CD4-positive, alpha-beta memory T cell (primary cell): ENCODE data around the gene IGF2BP3. TPM values are rescaled to one million over a fixed set of nuclear protein-coding genes. Genes with fewer than 3 reads are reported as not detected.
A peak's percentile ranks its signal among the peaks of the same experiment; 100 is the strongest.

ENCODE experiments used
- CTCF ChIA-PET: fragments of 350-600 bp; sonication (Branson Sonifier 250); formaldehyde crosslinking; loops from one replicate; lab custom pipeline; 2021; ENCODE audit warnings: inconsistent platforms; ENCODE audit not compliant: partially characterized antibody; lab: Charles Lee
- POLR2A ChIA-PET: fragments of 350-600 bp; sonication (Branson Sonifier 250); formaldehyde crosslinking; loops from one replicate; lab custom pipeline; 2021; ENCODE audit not compliant: partially characterized antibody; lab: Charles Lee
- DNase-seq, 5 donors: peaks; one replicate each; pipeline versions ENCODE4 v3.0.0 to v3.0.0-alpha.2; 2020 to 2022; ENCODE audit warnings: mixed read lengths in 1 of 5
- H3K27ac ChIP-seq: one replicate; pipeline ENCODE4 v1.7.0; 2013; ENCODE audit warnings: low read depth, low read length
- H3K27me3 ChIP-seq: 2 replicates; pipeline ENCODE4 v1.7.0; 2013; ENCODE audit warnings: mild to moderate bottlenecking, low read length, moderate library complexity; ENCODE audit not compliant: insufficient read depth
- H3K36me3 ChIP-seq: 2 replicates; pipeline ENCODE4 v1.7.0; 2013; ENCODE audit warnings: mild to moderate bottlenecking, low read length, moderate library complexity; ENCODE audit not compliant: insufficient read depth
- H3K4me1 ChIP-seq: 2 replicates; pipeline ENCODE4 v1.7.0; 2013; ENCODE audit warnings: mild to moderate bottlenecking, low read length, moderate library complexity; ENCODE audit not compliant: insufficient read depth
- H3K4me3 ChIP-seq, 2 donors: one replicate each; pipeline ENCODE4 v1.7.0; 2013; ENCODE audit warnings: low read length in 2 of 2, mild to moderate bottlenecking in 1 of 2
- H3K9me3 ChIP-seq, 2 donors: one replicate each; pipeline ENCODE4 v1.7.0; 2013; ENCODE audit warnings: low read length in 2 of 2, control low read depth in 1 of 2; ENCODE audit not compliant: control insufficient read depth in 1 of 2
- H3K27ac Mint-ChIP-seq, 7 donors: one replicate each; pipeline ENCODE4 v1.8.0; 2020 to 2021; ENCODE audit warnings: mixed read lengths in 7 of 7, mild to moderate bottlenecking in 6 of 7, inconsistent platforms in 3 of 7, moderate library complexity in 3 of 7
- H3K27me3 Mint-ChIP-seq, 2 donors: one replicate each; pipeline ENCODE4 v1.8.0; 2020 to 2021; ENCODE audit warnings: mixed read lengths in 2 of 2
- H3K36me3 Mint-ChIP-seq, 2 donors: one replicate each; pipeline ENCODE4 v1.8.0; 2020 to 2021; ENCODE audit warnings: mixed read lengths in 2 of 2, inconsistent platforms in 1 of 2, mild to moderate bottlenecking in 1 of 2
- H3K4me1 Mint-ChIP-seq, 4 donors: one replicate each; pipeline ENCODE4 v1.8.0; 2020 to 2021; ENCODE audit warnings: mixed read lengths in 4 of 4, mild to moderate bottlenecking in 1 of 4
- H3K4me3 Mint-ChIP-seq, 8 donors: one replicate each; pipeline ENCODE4 v1.8.0; 2020 to 2021; ENCODE audit warnings: mixed read lengths in 8 of 8, mild to moderate bottlenecking in 7 of 8, moderate library complexity in 6 of 8, inconsistent platforms in 3 of 8
- H3K9me3 Mint-ChIP-seq, 8 donors: one replicate each; pipeline ENCODE4 v1.8.0; 2020 to 2021; ENCODE audit warnings: mixed read lengths in 8 of 8, mild to moderate bottlenecking in 5 of 8, inconsistent platforms in 3 of 8, moderate library complexity in 1 of 8
- intact Hi-C: fragments of 100-400 bp; cut with micrococcal nuclease; formaldehyde crosslinking; loops from one replicate; pipeline ENCODE4 v1.15.1; 2023
- polyA plus RNA-seq, 2 donors: library from polyadenylated mRNA; unstranded; fragments of 300-500 nt; fragmentation: Illumina TruSeq; gene quantifications; one replicate each; pipeline ENCODE4 v1.2.3, GENCODE V29; 2021
- total RNA-seq, 2 experiments: library from RNA; stranded (reverse); gene quantifications; one replicate each; pipeline ENCODE4 v1.2.3, GENCODE V29; 2021

The IGF2BP3 gene
- total and polyA plus RNA-seq, 4 experiments from 2014 or later = not detected

DNA sequence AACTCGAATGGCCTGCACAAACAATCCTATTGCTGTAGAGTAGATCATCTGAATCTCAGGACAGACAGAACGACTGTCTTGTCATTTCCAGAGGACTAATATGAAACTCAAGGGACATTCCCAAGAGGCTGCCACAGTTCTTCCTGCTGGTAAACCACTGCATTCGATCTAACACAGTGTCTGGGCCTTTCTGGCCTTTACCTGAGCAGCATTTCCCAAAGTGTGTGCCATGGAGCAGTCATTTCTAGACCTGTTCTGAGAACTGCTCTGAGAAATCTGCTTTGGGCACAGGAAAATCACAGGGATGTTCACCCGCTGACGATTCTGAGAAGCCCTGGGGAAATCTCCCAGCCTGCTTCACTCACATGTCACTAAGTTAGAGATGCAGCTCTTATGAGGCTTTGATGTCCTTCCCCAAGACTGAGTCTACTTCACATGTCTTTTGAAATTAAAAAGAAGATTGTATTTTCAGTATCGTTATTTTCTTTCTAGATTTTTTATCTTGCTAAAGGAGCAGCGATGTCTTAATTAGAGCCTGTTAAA, 205.3 kb downstream of the IGF2BP3 start:
- H3K36me3 ChIP-seq = no peaks in the 10 kb centered on the region
- H3K9me3 ChIP-seq = no peaks in the 10 kb centered on the region
- Mint-ChIP-seq H3K4me1 (no peaks in the 10 kb centered on the region), H3K4me3 (no peak overlapping the region), H3K27me3 (peaks cover 2 to 7% of the 10 kb centered on the region in 2 donors), H3K36me3 (no peaks in the 10 kb centered on the region), H3K9me3 (no peaks in the 10 kb centered on the region), H3K27ac (no peak overlapping the region)
- H3K4me3 ChIP-seq = no peak overlapping the region
- no peak overlapping the region for H3K27ac ChIP-seq
- H3K4me1 ChIP-seq = no peaks in the 10 kb centered on the region
- H3K27me3 ChIP-seq = no peaks in the 10 kb centered on the region
- POLR2A ChIA-PET = interaction anchor here (1.2 kb wide), 1 partner anchor 8 kb away, joined by 3 read pairs; no protein-coding TSS in a partner anchor
- intact Hi-C loops = no loop called here
- CTCF ChIA-PET = interaction anchor here (2.1 to 17.1 kb wide), 4 partner anchors 10 to 446 kb away, joined by 9 to 273 read pairs (median 13); partner anchors contain the start of gene STK31
- no peak for DNase-seq

DNA sequence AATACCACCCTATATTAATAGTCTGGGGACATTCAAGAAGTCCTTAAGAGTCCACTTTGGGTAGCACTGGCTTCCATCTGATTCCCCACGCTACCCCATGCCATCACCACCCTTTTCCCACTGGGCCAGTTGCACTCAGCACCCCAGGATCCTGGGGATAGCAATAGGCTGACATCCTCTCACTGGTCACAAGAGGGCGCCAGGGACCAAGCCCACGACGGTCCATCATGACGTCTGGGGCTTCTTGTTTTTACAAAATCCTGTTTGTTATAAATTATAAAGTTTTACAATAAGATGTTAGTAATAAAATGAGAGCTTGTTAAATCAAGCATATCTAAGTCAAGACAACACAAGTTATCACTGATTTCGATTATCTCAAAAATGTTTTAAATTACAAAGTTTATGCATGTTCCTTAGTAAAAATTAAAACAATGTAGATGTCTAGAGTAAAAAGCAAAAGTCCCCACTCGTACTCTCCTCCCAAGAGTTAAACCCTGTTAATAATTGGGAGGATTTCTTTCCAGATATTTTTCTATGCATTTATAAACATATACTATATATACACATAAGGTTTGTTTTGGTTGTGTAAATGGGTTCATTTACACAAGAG, 208.3 kb downstream of the IGF2BP3 start:
- POLR2A ChIA-PET = no interaction called here
- no peaks in the 10 kb centered on the region for H3K4me1 ChIP-seq
- no peak overlapping the region for H3K4me3 ChIP-seq
- Mint-ChIP-seq H3K27me3 (peaks cover 4 to 10% of the 10 kb centered on the region in 2 donors), H3K4me3 (no peak overlapping the region), H3K9me3 (no peaks in the 10 kb centered on the region), H3K27ac (no peak overlapping the region), H3K36me3 (no peaks in the 10 kb centered on the region), H3K4me1 (no peaks in the 10 kb centered on the region)
- DNase-seq = peak; percentile 26 to 50 (median 37)
- H3K9me3 ChIP-seq = no peaks in the 10 kb centered on the region
- H3K27ac ChIP-seq = no peak overlapping the region
- intact Hi-C loops = loop anchor here (1.0 kb wide), 1 partner anchor 176 kb away; no protein-coding TSS in a partner anchor
- H3K27me3 ChIP-seq = no peaks in the 10 kb centered on the region
- no peaks in the 10 kb centered on the region for H3K36me3 ChIP-seq
- CTCF ChIA-PET = interaction anchor here (0.8 to 17.1 kb wide), 6 partner anchors 9 to 278 kb away, joined by 3 to 273 read pairs (median 3); no protein-coding TSS in a partner anchor

DNA sequence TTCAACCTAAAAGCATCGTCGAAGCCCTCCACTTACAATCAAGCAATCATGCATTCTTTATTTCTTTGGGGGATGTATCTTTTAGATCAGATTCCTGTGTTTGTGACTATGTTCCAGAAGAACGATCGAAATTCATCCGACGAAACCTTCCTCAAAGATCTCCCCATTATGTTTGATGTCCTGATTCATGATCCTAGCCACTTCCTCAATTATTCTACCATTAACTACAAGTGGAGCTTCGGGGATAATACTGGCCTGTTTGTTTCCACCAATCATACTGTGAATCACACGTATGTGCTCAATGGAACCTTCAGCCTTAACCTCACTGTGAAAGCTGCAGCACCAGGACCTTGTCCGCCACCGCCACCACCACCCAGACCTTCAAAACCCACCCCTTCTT, 209.9 kb downstream of the IGF2BP3 start:
- Mint-ChIP-seq H3K27ac (no peak overlapping the region), H3K4me1 (no peaks in the 10 kb centered on the region), H3K4me3 (no peak overlapping the region), H3K27me3 (peaks cover 12 to 17% of the 10 kb centered on the region in 2 donors), H3K9me3 (no peaks in the 10 kb centered on the region), H3K36me3 (no peaks in the 10 kb centered on the region)
- POLR2A ChIA-PET = no interaction called here
- no peaks in the 10 kb centered on the region for H3K4me1 ChIP-seq
- no peak for DNase-seq
- H3K36me3 ChIP-seq = no peaks in the 10 kb centered on the region
- no peaks in the 10 kb centered on the region for H3K27me3 ChIP-seq
- H3K27ac ChIP-seq = no peak overlapping the region
- H3K4me3 ChIP-seq = no peak overlapping the region
- CTCF ChIA-PET = interaction anchor here (1.3 to 17.1 kb wide), 4 partner anchors 18 to 175 kb away, joined by 3 to 273 read pairs (median 10); no protein-coding TSS in a partner anchor
- intact Hi-C loops = no loop called here
- H3K9me3 ChIP-seq = no peaks in the 10 kb centered on the region

Other genes with a start within 250 kb of the IGF2BP3 start
- 10 to 100 TPM; 32.5 to 36.6 TPM for gene GPNMB, start 223.7 kb downstream of the IGF2BP3 start, total RNA-seq
- gene GPNMB, start 223.7 kb downstream of the IGF2BP3 start, polyA plus RNA-seq = not detected
- 10 to 100 TPM; 39.3 to 46.5 TPM for gene MALSU1, start 171.2 kb downstream of the IGF2BP3 start, total RNA-seq
- 10 to 100 TPM; 56.0 to 82.5 TPM for gene MALSU1, start 171.2 kb downstream of the IGF2BP3 start, polyA plus RNA-seq
- gene TRA2A, start 61.5 kb upstream of the IGF2BP3 start, total RNA-seq = 100 to 1,000 TPM; 143 to 145 TPM
- gene TRA2A, start 61.5 kb upstream of the IGF2BP3 start, polyA plus RNA-seq = 10 to 100 TPM; 37.5 to 37.6 TPM
- gene CCDC126, start 126.9 kb upstream of the IGF2BP3 start, total RNA-seq = 10 to 100 TPM; 15.5 to 17.7 TPM
- gene CCDC126, start 126.9 kb upstream of the IGF2BP3 start, polyA plus RNA-seq = 10 to 100 TPM; 11.9 to 22.0 TPM
- gene FAM221A, start 209.7 kb upstream of the IGF2BP3 start, total RNA-seq = 1 to 10 TPM; 6.8 to 7.3 TPM
- gene FAM221A, start 209.7 kb upstream of the IGF2BP3 start, polyA plus RNA-seq = 1 to 10 TPM; 4.2 to 6.1 TPM
- gene STK31, start 239.7 kb upstream of the IGF2BP3 start, total RNA-seq = 1 to 10 TPM in 1 of 2 experiments, under 1 TPM in 1; 0.55 to 1.1 TPM
- gene STK31, start 239.7 kb upstream of the IGF2BP3 start, polyA plus RNA-seq = not detected